Vagina (tissue), 2 donors: ENCODE measurements around the gene CAMKMT. TPM values are rescaled to one million over a fixed set of nuclear protein-coding genes. Genes with fewer than 3 reads are reported as not detected.

Experiments
- DNase-seq, 2 donors: peaks; one replicate each; pipeline ENCODE4 v3.0.0-alpha.2; 2017; ENCODE audit errors: extremely low spot score in 2 of 2
- H3K27ac ChIP-seq: fragments of 200-600 bp; sonication (generic); one replicate; pipeline ENCODE4 v1.5.1; 2019
- H3K27me3 ChIP-seq: fragments of 200-600 bp; sonication (generic); one replicate; pipeline ENCODE4 v1.5.1; 2019
- H3K36me3 ChIP-seq, 2 donors: fragments of 200-600 bp; sonication (generic); one replicate each; pipeline ENCODE4 v1.5.1; 2017 to 2019
- H3K4me1 ChIP-seq: fragments of 200-600 bp; sonication (generic); one replicate; pipeline ENCODE4 v1.5.1; 2019
- H3K4me3 ChIP-seq, 2 donors: fragments of 200-600 bp; sonication (generic); 1 replicate in 1 of 2; 2 replicates in 1 of 2; pipeline ENCODE4 v1.5.1; 2016 to 2019
- H3K9me3 ChIP-seq: fragments of 200-600 bp; sonication (generic); one replicate; pipeline ENCODE4 v1.5.1; 2019
- CTCF ChIP-seq, 3 experiments: fragments of 450-650 bp in 2 of 3; fragments of 200-600 bp in 1 of 3; sonication (generic) in 1 of 3; IDR thresholded peaks; one replicate each; pipeline ENCODE4 v1.5.1; 2017 to 2019; ENCODE audit warnings: antibody characterized with exemption in 3 of 3, mild to moderate bottlenecking in 2 of 3, moderate library complexity in 2 of 3
- POLR2A ChIP-seq, 2 donors: fragments of 450-650 bp; IDR thresholded peaks; one replicate each; pipeline ENCODE4 v1.6.1; 2017; ENCODE audit warnings: antibody characterized with exemption in 2 of 2, mild to moderate bottlenecking in 2 of 2, moderate library complexity in 2 of 2
- POLR2AphosphoS5 ChIP-seq, 2 donors: sonication (generic); formaldehyde crosslinking; IDR thresholded peaks; one replicate each; pipeline ENCODE4 v1.9.0; 2017; ENCODE audit warnings: antibody characterized with exemption in 2 of 2, mild to moderate bottlenecking in 2 of 2, low read depth in 1 of 2; ENCODE audit not compliant: insufficient read depth in 1 of 2
- intact Hi-C: fragments of 100-400 bp; cut with DNase I; formaldehyde crosslinking; loops from one replicate; pipeline ENCODE4 v1.15.1; 2023
- total RNA-seq: library from RNA; depleted of rRNA; stranded (reverse); fragments of >200 nt; gene quantifications from one replicate; pipeline ENCODE4 v1.2.3, GENCODE V29; 2016

The CAMKMT gene
- total RNA-seq, 1 donor from 2014 or later = 21.1 TPM

- H3K9me3 ChIP-seq = no peaks in the 10 kb centered on the region
- intact Hi-C loops = no loop called here
These were observed 79.5 kb downstream of the CAMKMT start for GRCh38 chr2:44441200-44441599.

GRCh38 chr2:44442019-44442418 lies 80.3 kb downstream of the CAMKMT start:
- no peak for DNase-seq
- Histone ChIP-seq H3K27me3 (no peaks in the 10 kb centered on the region), H3K27ac (no peak overlapping the region), H3K4me3 (no peak overlapping the region), H3K4me1 (no peaks in the 10 kb centered on the region), H3K36me3 (no peaks in the 10 kb centered on the region), H3K9me3 (no peaks in the 10 kb centered on the region)
- TF ChIP-seq CTCF (IDR thresholded peaks at IDR 0.05) (no peak), POLR2AphosphoS5 (IDR thresholded peaks at IDR 0.05; ENCODE audit: insufficient read depth in 1 of 2, low read depth in 1 of 2) (no peak), POLR2A (IDR thresholded peaks at IDR 0.05) (no peak)
- intact Hi-C loops = no loop called here

More at GRCh38 chr2:44441200-44441599, 79.5 kb downstream of the CAMKMT start:
- no peaks in the 10 kb centered on the region for H3K4me1 ChIP-seq
- DNase-seq = no peak
- TF ChIP-seq POLR2A (IDR thresholded peaks at IDR 0.05) = no peak
- no peak for TF ChIP-seq CTCF (IDR thresholded peaks at IDR 0.05)
- H3K27ac ChIP-seq = no peak overlapping the region
- no peaks in the 10 kb centered on the region for H3K27me3 ChIP-seq
- no peaks in the 10 kb centered on the region for H3K36me3 ChIP-seq
- no peak overlapping the region for H3K4me3 ChIP-seq

DNA sequence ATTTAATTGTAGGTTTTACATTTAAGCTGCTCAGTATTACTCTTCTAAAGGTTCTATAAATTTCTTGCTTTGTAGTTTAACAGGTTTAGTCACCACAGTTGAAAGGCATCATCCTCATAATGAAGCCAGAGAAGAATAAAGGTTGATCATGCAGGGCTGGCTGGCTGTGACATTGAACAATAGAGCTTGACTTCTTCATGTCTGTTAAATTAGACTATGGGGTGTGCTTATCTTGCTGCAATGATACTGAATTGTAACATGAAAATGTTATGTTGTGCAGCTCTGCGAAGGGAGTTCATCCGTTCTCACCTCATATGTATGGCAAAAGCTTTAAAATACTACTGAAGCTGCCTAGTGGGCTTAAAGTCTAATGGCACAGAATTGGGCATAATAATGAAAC lies 81.8 kb downstream of the CAMKMT start:
- DNase-seq = no peak
- no peaks in the 10 kb centered on the region for H3K27me3 ChIP-seq
- no peaks in the 10 kb centered on the region for H3K9me3 ChIP-seq
- H3K27ac ChIP-seq = no peak overlapping the region
- no peaks in the 10 kb centered on the region for H3K4me1 ChIP-seq
- intact Hi-C loops = no loop called here
- TF ChIP-seq POLR2A (IDR thresholded peaks at IDR 0.05) (no peak), CTCF (IDR thresholded peaks at IDR 0.05) (no peak), POLR2AphosphoS5 (IDR thresholded peaks at IDR 0.05; ENCODE audit: insufficient read depth in 1 of 2, low read depth in 1 of 2) (no peak)
- H3K4me3 ChIP-seq = no peak overlapping the region
- no peaks in the 10 kb centered on the region for H3K36me3 ChIP-seq

- Histone ChIP-seq H3K4me1 (no peaks in the 10 kb centered on the region), H3K36me3 (no peaks in the 10 kb centered on the region), H3K4me3 (no peak overlapping the region), H3K27ac (no peak overlapping the region), H3K27me3 (no peaks in the 10 kb centered on the region), H3K9me3 (no peaks in the 10 kb centered on the region)
- no peak for TF ChIP-seq POLR2AphosphoS5 (IDR thresholded peaks at IDR 0.05; ENCODE audit: insufficient read depth in 1 of 2, low read depth in 1 of 2)
- TF ChIP-seq POLR2A (IDR thresholded peaks at IDR 0.05) = no peak
- TF ChIP-seq CTCF (IDR thresholded peaks at IDR 0.05) = no peak
- intact Hi-C loops = no loop called here
- DNase-seq = no peak
These were observed 83.1 kb downstream of the CAMKMT start for GRCh38 chr2:44444881-44445280.

GRCh38 chr2:44448860-44449527 lies 87.2 kb downstream of the CAMKMT start:
- H3K4me3 ChIP-seq = no peak overlapping the region
- no peak for DNase-seq
- no peaks in the 10 kb centered on the region for H3K36me3 ChIP-seq
- TF ChIP-seq CTCF (IDR thresholded peaks at IDR 0.05) = no peak
- no peak for TF ChIP-seq POLR2AphosphoS5 (IDR thresholded peaks at IDR 0.05; ENCODE audit: insufficient read depth in 1 of 2, low read depth in 1 of 2)
- no peak for TF ChIP-seq POLR2A (IDR thresholded peaks at IDR 0.05)
- H3K27me3 ChIP-seq = no peaks in the 10 kb centered on the region
- no peaks in the 10 kb centered on the region for H3K9me3 ChIP-seq
- no peak overlapping the region for H3K27ac ChIP-seq
- H3K4me1 ChIP-seq = no peaks in the 10 kb centered on the region
- intact Hi-C loops = no loop called here
